Activated naive CD4-positive, alpha-beta T cell treated with anti-CD3 and anti-CD28 coated beads, Interleukin-2, amount 10 ng/mL, durations not matched to agents 5 hours and 36 hours (primary cell): ENCODE measurements around the gene NPHP3. TPM values are rescaled to one million over a fixed set of nuclear protein-coding genes. Genes with fewer than 3 reads are reported as not detected.

ENCODE experiments used
- total RNA-seq, 2 experiments: library from RNA; stranded (reverse); gene quantifications; one replicate each; pipeline ENCODE4 v1.2.3, GENCODE V29; 2021

The NPHP3 gene
- 10 to 100 TPM; 23.6 to 25.7 TPM for total RNA-seq

GRCh38 chr3:132722165-132723023, at the start of gene NPHP3:
NPHP3 (minus strand) TSS chr3:132722409; CDS start chr3:132722355, 54 bp downstream.

GRCh38 chr3:132660052-132660810, 62.0 kb downstream of the NPHP3 start, which contains the start of gene UBA5:
UBA5 (plus strand) TSS chr3:132660329; CDS start chr3:132660538, 209 bp downstream.

GRCh38 chr3:132659365-132660051, 62.7 kb downstream of the NPHP3 start, which contains the start of gene ACAD11:
ACAD11 (minus strand) TSS chr3:132659809; CDS start chr3:132659751, 58 bp downstream.

Other genes starting within 250 kb of the NPHP3 start
- not detected for gene ACKR4, start 125.1 kb downstream of the NPHP3 start, total RNA-seq
- gene ACAD11, start 62.6 kb downstream of the NPHP3 start, total RNA-seq = 10 to 100 TPM; 10.8 to 12.0 TPM
- 10 to 100 TPM; 37.1 to 38.4 TPM for gene UBA5, start 62.1 kb downstream of the NPHP3 start, total RNA-seq